DOHH2 (cell line): Measurements from ENCODE around the gene P3H3.

Experiments used
- H3F3A ChIP-seq: fragments of 200-600 bp; sonication (generic), shearing (Covaris generic); 2 replicates; pipeline ENCODE4 v1.6.0; 2016; ENCODE audit warnings: antibody characterized with exemption, mild to moderate bottlenecking; ENCODE audit not compliant: control insufficient read depth, insufficient read depth
- H3K27ac ChIP-seq: fragments of 200-600 bp; sonication (generic); 2 replicates; pipeline ENCODE4 v1.5.1; 2014; ENCODE audit warnings: low read depth, mild to moderate bottlenecking, low read length, moderate library complexity
- H3K27me3 ChIP-seq: fragments of 200-600 bp; sonication (generic); 2 replicates; pipeline ENCODE4 v1.6.1; 2014; ENCODE audit warnings: mild to moderate bottlenecking, low read length, mixed read lengths; ENCODE audit not compliant: control insufficient read depth
- H3K36me3 ChIP-seq: fragments of 200-600 bp; sonication (generic); 2 replicates; pipeline ENCODE4 v1.6.1; 2014; ENCODE audit warnings: mild to moderate bottlenecking, low read length, moderate library complexity, mixed read lengths; ENCODE audit not compliant: control insufficient read depth
- H3K4me1 ChIP-seq: fragments of 200-600 bp; sonication (generic); 2 replicates; pipeline ENCODE4 v1.6.1; 2014; ENCODE audit warnings: mild to moderate bottlenecking, low read length, mixed read lengths; ENCODE audit not compliant: control insufficient read depth
- H3K4me2 ChIP-seq: fragments of 200-600 bp; sonication (generic); 2 replicates; pipeline ENCODE4 v1.6.0; 2014; ENCODE audit warnings: mild to moderate bottlenecking, low read length, moderate library complexity
- H3K4me3 ChIP-seq: fragments of 200-600 bp; sonication (generic); 2 replicates; pipeline ENCODE4 v1.5.1; 2014; ENCODE audit warnings: mild to moderate bottlenecking, low read length, mixed read lengths
- H3K79me2 ChIP-seq: fragments of 200-600 bp; sonication (generic); 2 replicates; pipeline ENCODE4 v1.6.1; 2014; ENCODE audit warnings: mild to moderate bottlenecking, low read length, mixed read lengths; ENCODE audit not compliant: control insufficient read depth
- H3K9me2 ChIP-seq: fragments of 200-600 bp; sonication (generic); replicated peaks from 2 replicates; pipeline ENCODE4 v1.6.1; 2014; ENCODE audit warnings: mild to moderate bottlenecking, low read length, mixed read lengths; ENCODE audit not compliant: control insufficient read depth
- H3K9me3 ChIP-seq: fragments of 200-600 bp; sonication (generic); 2 replicates; pipeline ENCODE4 v1.6.1; 2014; ENCODE audit warnings: antibody characterized with exemption, low read length, mixed read lengths; ENCODE audit not compliant: control insufficient read depth, insufficient read depth
- H4K20me1 ChIP-seq: fragments of 200-600 bp; sonication (generic); 2 replicates; pipeline ENCODE4 v1.6.0; 2014; ENCODE audit warnings: low read depth, mild to moderate bottlenecking, antibody characterized with exemption, low read length, moderate library complexity; ENCODE audit not compliant: control insufficient read depth, insufficient read depth
- CTCF ChIP-seq: fragments of 200-600 bp; sonication (generic); IDR thresholded peaks from one replicate; pipeline ENCODE4 v1.5.1; 2014; ENCODE audit warnings: antibody characterized with exemption, mild to moderate bottlenecking, low read depth, low read length; ENCODE audit not compliant: poor library complexity, severe bottlenecking
- EZH2phosphoT487 ChIP-seq: fragments of 200-600 bp; sonication (generic); IDR thresholded peaks from 2 replicates; pipeline ENCODE4 v1.6.1; 2017; ENCODE audit warnings: borderline replicate concordance, mild to moderate bottlenecking, antibody characterized with exemption, low read length, moderate library complexity, mixed read lengths

P3H3 gene

DNA sequence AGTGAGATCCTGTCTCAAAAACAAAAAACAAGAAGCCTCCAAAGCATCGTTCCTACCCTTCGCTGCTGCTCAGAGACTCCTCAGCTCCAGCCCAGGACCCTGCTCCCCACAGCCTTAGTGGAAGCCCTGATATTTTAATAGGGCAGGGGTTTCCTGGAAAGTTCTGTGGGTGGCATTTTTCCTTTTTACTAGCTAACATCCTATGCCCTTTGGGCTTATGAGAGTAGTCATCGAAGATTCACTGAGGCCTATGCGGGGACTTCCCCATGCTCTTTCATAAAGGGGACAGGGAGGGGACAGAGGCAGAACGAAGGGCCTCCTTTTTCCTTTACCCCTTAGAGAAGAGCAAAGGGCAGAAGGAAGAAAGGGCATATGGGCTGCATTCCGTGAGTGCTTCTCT is 47.6 kb upstream of the P3H3 start:
- H3K36me3 ChIP-seq: no peaks in the 10 kb centered on the region
- H3K4me1 ChIP-seq: peaks cover 16% of the 10 kb centered on the region
- no peaks in the 10 kb centered on the region for H3K9me3 ChIP-seq
- no peaks in the 10 kb centered on the region for H3K79me2 ChIP-seq
- H3K9me2 ChIP-seq: no peaks in the 10 kb centered on the region
- no peaks in the 10 kb centered on the region for H4K20me1 ChIP-seq
- TF ChIP-seq CTCF: no peak
- TF ChIP-seq EZH2phosphoT487: no peak
- H3K27ac ChIP-seq: no peak overlapping the region
- H3F3A ChIP-seq: 0 out of 2 replicates have a peak, but pooled peaks cover 3% of the 10 kb centered on the region
- H3K4me2 ChIP-seq: no peak overlapping the region
- no peak overlapping the region for H3K4me3 ChIP-seq
- H3K27me3 ChIP-seq: peaks cover 21% of the 10 kb centered on the region

DNA sequence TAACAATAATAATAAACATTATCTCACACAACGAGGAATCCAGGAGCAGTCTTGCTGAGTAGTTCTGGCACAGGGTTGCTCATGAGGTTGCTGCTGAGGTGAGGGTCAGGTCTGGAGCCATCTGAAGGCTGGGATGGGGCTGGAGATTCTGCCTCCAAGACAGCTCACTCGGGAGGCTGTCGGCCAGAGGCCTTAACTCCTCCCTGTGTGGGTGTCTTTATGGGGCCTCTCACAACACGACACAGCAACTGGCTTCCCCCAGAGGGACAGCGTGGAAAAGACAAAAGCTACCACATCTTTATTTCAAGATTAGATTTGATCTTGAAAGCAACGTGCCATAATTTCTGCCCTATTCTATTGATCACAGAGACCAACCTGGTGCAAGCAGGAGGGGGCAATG is 46.1 kb upstream of the P3H3 start:
- Histone ChIP-seq H4K20me1 (no peaks in the 10 kb centered on the region), H3F3A (0 out of 2 replicates have a peak, but pooled peaks cover 3% of the 10 kb centered on the region), H3K36me3 (no peaks in the 10 kb centered on the region), H3K4me3 (no peak overlapping the region), H3K27ac (no peak overlapping the region), H3K27me3 (peaks cover 13% of the 10 kb centered on the region), H3K9me3 (no peaks in the 10 kb centered on the region), H3K79me2 (no peaks in the 10 kb centered on the region), H3K4me2 (no peak overlapping the region), H3K9me2 (no peaks in the 10 kb centered on the region), H3K4me1 (peaks cover 16% of the 10 kb centered on the region)
- TF ChIP-seq EZH2phosphoT487 (no peak), CTCF (no peak)

- no peak overlapping the region for H3K4me2 ChIP-seq
Observed at GRCh38 chr12:6782850-6783566, 45.2 kb upstream of the P3H3 start.

More at GRCh38 chr12:6782850-6783566, 45.2 kb upstream of the P3H3 start:
- Histone ChIP-seq H3F3A (0 out of 2 replicates have a peak, but pooled peaks cover 3% of the 10 kb centered on the region), H3K36me3 (no peaks in the 10 kb centered on the region), H3K4me3 (no peak overlapping the region), H3K9me2 (no peaks in the 10 kb centered on the region), H3K27ac (no peak overlapping the region), H3K27me3 (peaks cover 5% of the 10 kb centered on the region; the same call in 1 of the 2 replicates), H3K9me3 (no peaks in the 10 kb centered on the region), H3K79me2 (no peaks in the 10 kb centered on the region), H3K4me1 (peaks cover 13% of the 10 kb centered on the region), H4K20me1 (no peaks in the 10 kb centered on the region)
- TF ChIP-seq CTCF (no peak), EZH2phosphoT487 (no peak)
